GM10266 (cell line): ENCODE results near the gene SCGB2A2.

Source experiments
- DNase-seq: peaks from one replicate; pipeline ENCODE4 v3.0.0; 2012; ENCODE audit errors: extremely low spot score
- CTCF ChIP-seq: IDR thresholded peaks from 2 replicates; pipeline ENCODE4 v1.5.1; 2012; ENCODE audit warnings: mild to moderate bottlenecking, low read depth; ENCODE audit not compliant: control insufficient read depth, insufficient read depth; ENCODE audit errors: missing control alignments

Gene SCGB2A2

GRCh38 chr11:62264004-62264403 lies 6.0 kb upstream of the SCGB2A2 start:
- no peak for TF ChIP-seq CTCF

GRCh38 chr11:62266558-62266957 lies 3.4 kb upstream of the SCGB2A2 start:
- no peak for DNase-seq
- no peak for TF ChIP-seq CTCF

More at GRCh38 chr11:62264004-62264403, 6.0 kb upstream of the SCGB2A2 start:
- DNase-seq = no peak

GRCh38 chr11:62267050-62267449 lies 2.9 kb upstream of the SCGB2A2 start:
- DNase-seq = no peak
- no peak for TF ChIP-seq CTCF

DNA sequence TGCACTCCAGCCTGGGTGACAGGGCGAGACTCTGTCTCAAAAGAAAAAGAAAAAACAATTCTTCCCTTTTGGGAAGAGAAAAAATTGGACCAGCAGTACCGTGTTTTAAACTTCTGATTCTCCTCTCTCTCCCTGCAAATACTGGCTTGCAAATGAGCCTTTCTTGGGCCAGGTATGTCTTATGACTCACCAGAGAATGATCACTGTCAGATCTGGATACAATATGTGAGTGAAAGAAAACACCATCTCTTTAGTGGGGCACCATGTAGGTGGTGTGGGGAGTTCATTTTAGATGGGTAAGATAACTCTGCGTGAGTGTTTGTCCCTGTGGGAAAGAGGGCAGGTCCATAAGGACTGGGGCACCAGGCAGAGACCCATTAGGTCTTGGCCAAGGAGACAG lies 2.4 kb upstream of the SCGB2A2 start:
- no peak for DNase-seq
- no peak for TF ChIP-seq CTCF

DNA sequence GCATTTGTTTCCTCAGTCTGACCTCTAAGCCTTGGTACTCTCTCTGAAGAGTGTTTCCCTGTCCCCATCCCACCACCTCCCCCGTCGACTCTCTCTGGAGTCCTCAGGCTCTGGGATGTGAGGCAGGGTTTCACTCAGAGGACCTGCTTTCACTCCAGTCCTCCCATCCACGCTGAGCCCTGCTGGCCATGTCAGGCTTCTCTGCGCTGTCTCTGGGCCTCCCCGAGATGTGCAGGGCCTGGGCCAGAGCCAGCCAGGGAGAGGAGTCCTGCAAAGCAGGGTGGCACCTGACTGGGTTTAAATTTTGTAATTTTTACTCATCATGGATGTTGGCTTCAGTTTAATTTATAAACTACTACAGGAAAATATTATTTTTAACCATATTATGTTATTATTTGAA lies 3.3 kb downstream of the SCGB2A2 start:
- TF ChIP-seq CTCF = no peak
- DNase-seq = no peak

GRCh38 chr11:62273789-62274275 lies 3.9 kb downstream of the SCGB2A2 start:
- no peak for TF ChIP-seq CTCF
- no peak for DNase-seq

- no peak for TF ChIP-seq CTCF
- no peak for DNase-seq
Measured at GRCh38 chr11:62280452-62280851, 10.5 kb downstream of the SCGB2A2 start.
